GM12865 (cell line): ENCODE results near the gene LRRC58.

Experiments used
- DNase-seq: peaks from one replicate; pipeline ENCODE4 v3.0.0; 2010; ENCODE audit warnings: low read depth
- H3K4me3 ChIP-seq: 2 replicates; pipeline ENCODE4 v1.5.1; 2011; ENCODE audit warnings: mild to moderate bottlenecking, low read depth, low read length, control low read depth
- CTCF ChIP-seq: IDR thresholded peaks from 2 replicates; pipeline ENCODE4 v1.5.1; 2011; ENCODE audit warnings: low read length, control low read depth, low read depth, inconsistent platforms; ENCODE audit not compliant: insufficient read depth; ENCODE audit errors: missing control alignments

The LRRC58 gene

GRCh38 chr3:120348065-120348990 lies 826 bp downstream of the LRRC58 start:
- H3K4me3 ChIP-seq, result peak overlapping the region; percentile 84
- no peak for TF ChIP-seq CTCF
- DNase-seq, result peak; percentile 75

GRCh38 chr3:120344349-120344748 lies 4.8 kb downstream of the LRRC58 start:
- TF ChIP-seq CTCF, result no peak
- H3K4me3 ChIP-seq, result no peak overlapping the region
- peak; percentile 34 for DNase-seq

GRCh38 chr3:120341658-120342346 lies 7.4 kb downstream of the LRRC58 start:
- H3K4me3 ChIP-seq, result no peak overlapping the region
- no peak for DNase-seq

DNA sequence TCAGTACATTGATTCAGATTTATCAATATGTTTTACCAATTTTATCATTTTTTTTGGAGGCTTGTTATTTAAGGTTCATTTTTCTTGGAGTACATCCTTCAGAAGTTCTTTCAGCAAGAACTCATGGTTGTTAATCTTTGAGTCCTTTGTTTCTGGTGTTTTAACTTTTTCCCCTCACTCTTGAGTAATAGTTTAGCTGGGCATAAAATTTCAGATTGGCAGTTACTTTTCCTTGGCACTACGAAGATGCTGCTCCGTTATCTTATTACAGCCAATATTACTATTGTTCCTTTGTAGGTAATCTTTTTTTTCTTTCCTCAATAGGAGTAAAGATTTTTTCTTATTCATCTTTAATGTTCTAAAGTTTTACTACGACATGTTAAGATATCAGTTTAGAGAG lies 9.8 kb downstream of the LRRC58 start:
- H3K4me3 ChIP-seq, result no peak overlapping the region
- no peak for TF ChIP-seq CTCF
- DNase-seq, result no peak

More at GRCh38 chr3:120341658-120342346, 7.4 kb downstream of the LRRC58 start:
- no peak for TF ChIP-seq CTCF

DNA sequence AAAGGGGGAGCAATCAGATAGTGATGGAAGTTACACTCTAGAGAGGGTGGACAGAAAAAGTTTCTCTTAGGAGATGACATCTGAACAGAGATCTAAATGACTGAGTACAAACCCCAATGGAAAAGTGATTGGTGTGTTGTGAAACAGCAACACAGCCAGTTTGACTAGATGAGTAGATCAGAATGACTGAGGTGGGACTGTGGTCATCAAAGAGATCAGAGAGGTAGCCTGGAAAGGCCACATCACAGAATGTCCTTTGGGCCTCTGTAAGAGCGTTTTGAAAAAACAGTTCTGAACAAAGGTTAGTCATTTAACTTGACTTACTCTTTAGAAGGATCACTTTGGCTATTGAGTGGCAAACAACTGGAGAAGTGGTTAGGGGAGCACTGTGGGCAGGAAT lies 10.6 kb downstream of the LRRC58 start:
- H3K4me3 ChIP-seq, result no peak overlapping the region
- no peak for TF ChIP-seq CTCF
- peak; percentile 13 for DNase-seq

DNA sequence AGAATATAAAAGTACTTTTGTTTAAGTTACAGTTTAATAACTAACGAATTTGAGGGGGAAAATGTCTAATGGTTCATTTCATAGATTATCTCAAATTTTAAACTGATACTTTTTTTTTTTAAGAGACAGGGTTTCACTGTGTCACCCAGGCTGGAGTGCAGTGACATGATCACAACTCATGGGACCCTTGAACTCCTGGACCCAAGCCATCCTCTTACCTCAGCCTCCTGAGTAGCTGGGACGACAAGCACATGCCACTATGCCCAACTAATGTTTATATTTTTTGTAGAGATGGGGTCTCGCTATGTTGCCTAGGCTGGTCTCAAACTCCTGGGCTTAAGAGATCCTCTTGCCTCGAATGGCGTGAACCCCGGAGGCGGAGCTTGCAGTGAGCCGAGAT lies 16.5 kb downstream of the LRRC58 start:
- TF ChIP-seq CTCF, result no peak
- DNase-seq, result no peak
- H3K4me3 ChIP-seq, result no peak overlapping the region

DNA sequence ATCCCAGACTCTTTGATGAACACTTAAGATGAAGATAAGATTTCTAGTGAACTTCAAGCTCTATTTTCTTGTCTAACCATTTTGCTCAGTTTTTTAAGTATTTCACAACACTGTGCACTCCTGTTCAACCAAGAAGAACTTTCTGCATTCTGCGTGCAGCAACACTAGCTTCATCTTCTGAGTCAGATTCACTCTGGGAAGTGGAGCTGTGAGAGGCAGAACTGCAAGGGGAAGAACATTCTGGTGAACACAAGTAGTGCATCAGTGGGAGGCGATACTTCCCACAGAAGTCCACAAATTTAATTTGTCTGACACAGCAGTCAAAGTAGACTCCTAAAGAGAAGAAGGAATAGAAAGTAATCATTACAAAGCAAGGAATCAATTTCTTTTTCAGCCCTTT lies 18.1 kb downstream of the LRRC58 start:
- TF ChIP-seq CTCF, result no peak
- DNase-seq, result no peak
- H3K4me3 ChIP-seq, result no peak overlapping the region
